ENCODE data around the gene NFE2. TPM values are rescaled to one million over a fixed set of nuclear protein-coding genes. Genes with fewer than 3 reads are reported as not detected.
A peak's percentile ranks its signal among the peaks of the same experiment; 100 is the strongest.

NFE2 gene
- total RNA-seq = not detected in 2 replicates

DNA sequence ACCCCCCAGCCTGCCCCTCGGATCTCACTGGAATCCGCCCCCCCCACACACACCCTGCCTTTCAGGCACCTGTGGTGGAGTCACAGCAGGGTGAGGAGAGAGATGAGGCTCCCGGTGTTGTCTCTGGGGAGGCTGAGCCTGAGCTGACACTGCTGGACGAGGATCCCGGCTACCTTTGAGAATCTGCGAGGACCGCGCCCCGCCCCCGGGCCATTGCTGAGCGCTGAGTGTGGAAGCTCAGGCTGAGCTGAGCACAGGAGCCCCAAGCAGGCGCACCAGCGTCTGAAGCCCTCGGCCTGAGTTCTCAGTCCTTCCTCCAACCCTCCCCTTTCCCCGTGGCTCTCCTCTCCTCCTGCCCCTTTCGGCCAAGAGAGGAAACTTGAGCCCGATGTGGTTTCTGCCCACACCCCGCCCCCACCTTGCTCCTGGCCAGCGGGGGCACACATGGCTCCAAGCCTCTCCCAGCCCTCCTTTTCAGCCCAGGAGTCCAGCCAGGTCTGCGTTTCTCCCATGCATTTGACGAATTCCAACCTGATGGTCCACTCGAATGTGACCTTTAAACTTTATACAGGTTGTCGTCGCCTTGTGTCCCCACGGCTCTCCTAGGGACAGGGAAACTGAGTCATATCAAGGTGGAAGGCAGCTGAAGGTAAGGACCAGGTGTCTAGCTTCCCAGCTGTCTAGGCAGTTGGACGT lies at the start of gene NFE2:
TSS of gene NFE2 (minus strand) at position 284 of the 696 bp plus-strand sequence. CDS start 5,767 bp downstream, outside the sequence.

DNA sequence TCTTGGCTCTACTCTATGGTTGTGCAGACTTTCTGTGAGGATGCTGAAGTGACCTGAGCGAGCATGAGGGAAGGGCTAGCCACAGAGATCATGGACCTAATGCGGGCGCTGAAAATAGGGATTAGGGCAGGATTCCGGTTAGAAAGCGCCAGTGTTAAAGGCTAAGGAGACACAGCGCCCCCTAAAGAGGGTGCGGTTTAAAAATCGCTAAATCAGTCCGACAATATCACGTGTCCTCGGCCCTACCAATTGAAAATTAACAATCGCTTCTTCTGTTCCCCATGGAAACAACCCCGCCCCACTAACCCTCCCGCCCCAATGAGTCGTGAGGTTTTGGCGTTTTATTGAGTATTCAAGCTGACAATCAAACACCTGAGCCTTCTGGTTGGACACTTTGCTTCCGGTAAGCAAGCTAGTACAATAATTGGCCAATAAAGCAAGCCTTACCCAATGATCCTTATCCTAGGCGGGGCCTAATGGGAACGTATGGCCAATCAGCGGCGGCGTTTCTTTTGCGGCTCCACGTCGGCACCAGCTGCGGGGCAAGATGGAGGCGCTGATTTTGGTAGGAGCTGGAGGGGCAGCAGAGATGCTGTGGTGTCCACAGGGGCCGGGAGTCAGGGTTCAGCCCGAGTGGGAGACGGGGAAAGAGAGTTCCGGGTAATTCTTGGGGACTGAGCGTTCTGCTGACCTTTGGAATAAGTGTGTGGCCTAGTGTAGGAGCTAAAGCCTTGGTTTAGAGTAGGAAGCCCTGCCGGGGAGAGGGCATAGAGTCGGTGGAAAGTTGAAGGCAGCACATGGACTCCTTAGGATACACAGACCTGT lies 24.0 kb upstream of the NFE2 start, which contains the start of gene COPZ1:
TSS of gene COPZ1 (plus strand) at position 515 of the 825 bp plus-strand sequence. CDS start at position 548, 33 bp downstream.

DNA sequence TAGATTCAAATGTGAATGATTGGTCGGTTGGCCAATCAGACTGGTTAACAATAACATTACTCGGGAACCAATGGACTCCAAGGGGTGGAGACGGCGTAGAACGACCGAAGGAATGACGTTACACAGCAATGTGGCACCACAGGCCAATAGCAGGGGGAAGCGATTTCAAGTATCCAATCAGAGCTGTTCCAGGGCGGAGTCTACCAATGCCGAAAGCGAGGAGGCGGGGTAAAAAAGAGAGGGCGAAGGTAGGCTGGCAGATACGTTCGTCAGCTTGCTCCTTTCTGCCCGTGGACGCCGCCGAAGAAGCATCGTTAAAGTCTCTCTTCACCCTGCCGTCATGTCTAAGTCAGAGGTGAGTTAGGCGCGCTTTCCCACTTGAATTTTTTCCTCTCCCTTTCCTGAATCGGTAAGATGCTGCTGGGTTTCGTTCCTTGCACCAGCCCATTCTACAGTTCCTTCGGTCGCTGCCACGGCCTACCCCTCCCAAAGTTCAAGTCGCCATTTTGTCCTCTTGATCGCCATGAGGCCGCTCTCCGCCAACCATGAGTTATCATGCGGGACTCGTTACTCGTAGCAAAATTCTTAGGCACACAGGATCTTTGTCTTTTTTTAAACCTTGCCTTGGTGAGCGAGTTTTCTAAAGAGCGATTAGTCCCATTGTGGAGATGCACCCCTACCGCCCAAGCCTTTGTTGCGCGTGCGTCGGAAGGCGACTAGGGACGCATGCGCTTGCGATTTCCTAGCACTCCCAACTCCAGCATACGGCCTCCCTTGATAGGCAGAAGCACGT lies 20.2 kb downstream of the NFE2 start, which contains the start of gene HNRNPA1:
TSS of gene HNRNPA1 (plus strand) at position 259 of the 793 bp plus-strand sequence. CDS start at position 341, 82 bp downstream.

DNA sequence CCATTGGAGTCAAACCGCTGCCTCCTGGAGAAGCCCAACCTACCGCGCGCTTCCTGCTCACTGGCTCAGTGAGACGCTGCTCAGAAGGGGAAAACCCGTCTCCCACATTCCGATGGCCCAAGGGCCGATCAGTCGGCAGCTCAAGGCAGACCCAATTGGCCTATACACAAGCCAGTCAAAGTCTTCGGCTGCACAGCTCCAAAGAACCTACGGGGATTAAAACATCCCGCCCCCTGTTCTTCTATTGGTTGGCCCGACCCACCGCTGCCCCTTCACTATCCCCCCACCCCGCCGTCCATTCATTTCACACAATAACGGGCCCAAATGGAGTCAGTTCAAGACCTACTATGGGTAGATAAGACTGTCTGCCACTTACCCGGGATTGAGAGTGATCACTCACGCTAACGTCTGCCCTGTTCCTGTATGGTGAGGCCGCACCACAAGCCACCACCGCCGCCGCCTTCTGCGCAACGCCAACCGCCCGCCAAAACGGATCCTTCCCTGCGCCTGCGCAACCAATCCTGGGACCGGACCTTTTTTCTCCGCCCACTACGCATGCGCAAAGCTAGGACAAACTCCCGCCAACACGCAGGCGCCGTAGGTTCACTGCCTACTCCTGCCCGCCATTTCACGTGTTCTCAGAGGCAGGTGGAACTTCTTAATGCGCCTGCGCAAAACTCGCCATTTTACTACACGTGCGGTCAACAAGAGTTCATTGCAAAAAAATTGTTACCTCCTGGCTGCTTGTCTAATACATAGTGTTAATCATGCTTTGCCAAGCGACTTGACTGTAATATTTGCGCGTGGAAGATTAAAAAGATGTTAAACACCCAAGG lies 21.0 kb downstream of the NFE2 start, which contains the start of gene CBX5:
TSS of gene CBX5 (minus strand) at position 491 of the 836 bp plus-strand sequence. CDS start 22,472 bp downstream, outside the sequence.

Small RNAs within 50 kb of the gene (small RNA-seq; reads per million reads assigned to genes)
- gene MIR148B (188 reads per million, percentile 99 among the genes with 10 or more reads in this experiment), gene RN7SL390P (not detected), gene RN7SL744P (not detected), gene RNU6-950P (not detected)

Other genes starting within 250 kb of the NFE2 start
- gene HOXC4, start 247.2 kb downstream of the NFE2 start, total RNA-seq = 1.6 and 2.2 TPM in 2 replicates
- gene SMUG1, start 112.0 kb downstream of the NFE2 start, total RNA-seq = 20.6 and 28.2 TPM in 2 replicates
- 34.5 and 49.1 TPM in 2 replicates for gene CBX5, start 20.9 kb downstream of the NFE2 start, total RNA-seq
- 323 and 341 TPM in 2 replicates for gene HNRNPA1, start 20.3 kb downstream of the NFE2 start, total RNA-seq
- gene COPZ1, start 24.1 kb upstream of the NFE2 start, total RNA-seq = 103 and 111 TPM in 2 replicates
- gene GPR84, start 63.5 kb upstream of the NFE2 start, total RNA-seq = not detected in 2 replicates
- 0.37 and 1.4 TPM in 2 replicates for gene ZNF385A, start 83.7 kb upstream of the NFE2 start, total RNA-seq
- 351 and 524 TPM in 2 replicates for gene ITGA5, start 118.3 kb upstream of the NFE2 start, total RNA-seq
- gene GTSF1, start 172.6 kb upstream of the NFE2 start, total RNA-seq = not detected in 2 replicates
- gene NCKAP1L, start 196.7 kb upstream of the NFE2 start, total RNA-seq = under 0.01 TPM in 2 replicates
- 0.78 and 1.5 TPM in 2 replicates for gene PDE1B, start 248.6 kb upstream of the NFE2 start, total RNA-seq

Data from subcutaneous preadipocyte (primary cell).